Activated CD8-positive, alpha-beta T cell treated with anti-CD3 and anti-CD28 coated beads for 36 hours (primary cell): ENCODE results near the gene GPR152. TPM values are rescaled to one million over a fixed set of nuclear protein-coding genes. Genes with fewer than 3 reads are reported as not detected.

Experiments used
- ATAC-seq: fragments of 200-7000 bp; cut with Tn5 transposase; one replicate; pipeline ENCODE4 v1.10.0; 2021; ENCODE audit warnings: mild to moderate bottlenecking, moderate library complexity
- CTCF ChIA-PET: fragments of 350-600 bp; sonication (Branson Sonifier 250); formaldehyde crosslinking; loops from one replicate; lab custom pipeline; 2021; ENCODE audit warnings: antibody characterized with exemption; lab: Charles Lee
- POLR2A ChIA-PET: fragments of 350-600 bp; sonication (Branson Sonifier 250); formaldehyde crosslinking; loops from one replicate; lab custom pipeline; 2021; ENCODE audit warnings: antibody characterized with exemption; lab: Charles Lee
- DNase-seq: peaks from one replicate; pipeline ENCODE4 v3.0.0-alpha.2; 2020
- H3K27ac Mint-ChIP-seq: one replicate; pipeline ENCODE4 v1.8.0; 2021; ENCODE audit warnings: mild to moderate bottlenecking, mixed read lengths
- H3K27me3 Mint-ChIP-seq: one replicate; pipeline ENCODE4 v1.8.0; 2021; ENCODE audit warnings: mixed read lengths
- H3K36me3 Mint-ChIP-seq: one replicate; pipeline ENCODE4 v1.8.0; 2021; ENCODE audit warnings: low read depth, mixed read lengths
- H3K4me1 Mint-ChIP-seq: one replicate; pipeline ENCODE4 v1.8.0; 2021; ENCODE audit warnings: low read depth, mixed read lengths
- H3K4me3 Mint-ChIP-seq: one replicate; pipeline ENCODE4 v1.8.0; 2021; ENCODE audit warnings: mild to moderate bottlenecking, moderate library complexity, mixed read lengths
- H3K9me3 Mint-ChIP-seq: one replicate; pipeline ENCODE4 v1.8.0; 2021; ENCODE audit warnings: mixed read lengths
- CTCF ChIP-seq: fragments of 200-600 bp; IDR thresholded peaks from one replicate; pipeline ENCODE4 v1.8.0; 2022; ENCODE audit warnings: antibody characterized with exemption, mild to moderate bottlenecking
- intact Hi-C: fragments of 100-400 bp; cut with micrococcal nuclease; formaldehyde crosslinking; loops from one replicate; pipeline ENCODE4 v1.10.0; 2022
- total RNA-seq, 2 experiments: library from RNA; stranded (reverse); gene quantifications; one replicate each; pipeline ENCODE4 v1.2.3, GENCODE V29; 2021

GPR152 gene
- total RNA-seq, 2 experiments from 2014 or later: not detected

GRCh38 chr11:67423891-67424613, 28.5 kb downstream of the GPR152 start:
- ChIA-PET POLR2A (interaction anchor here (0.9 to 10.0 kb wide), 9 partner anchors 9 to 65 kb away, joined by 3 to 178 read pairs (median 4); partner anchors contain the start of genes PTPRCAP and TBC1D10C), CTCF (interaction anchor here (1.2 kb wide), 2 partner anchors 10 to 41 kb away, joined by 3 to 4 read pairs; no protein-coding TSS in a partner anchor)
- Mint-ChIP-seq H3K9me3 (no peaks in the 10 kb centered on the region), H3K36me3 (peaks cover 1% of the 10 kb centered on the region), H3K4me3 (no peak overlapping the region), H3K4me1 (peaks cover 22% of the 10 kb centered on the region), H3K27me3 (no peaks in the 10 kb centered on the region), H3K27ac (no peak overlapping the region)
- no peak for ATAC-seq
- intact Hi-C loops: no loop called here
- TF ChIP-seq CTCF: no peak
- no peak for DNase-seq

- DNase-seq (no peak), ATAC-seq (no peak)
- Mint-ChIP-seq H3K9me3 (no peaks in the 10 kb centered on the region), H3K36me3 (peaks cover 1% of the 10 kb centered on the region), H3K4me3 (no peak overlapping the region), H3K27ac (no peak overlapping the region), H3K27me3 (no peaks in the 10 kb centered on the region), H3K4me1 (peaks cover 27% of the 10 kb centered on the region)
- intact Hi-C loops: no loop called here
- POLR2A ChIA-PET: interaction anchor here (1.0 to 10.0 kb wide), 5 partner anchors 9 to 19 kb away, joined by 3 to 178 read pairs (median 11); partner anchors contain the start of genes PTPRCAP and TBC1D10C
- CTCF ChIA-PET: interaction anchor here (1.2 kb wide), 2 partner anchors 11 to 41 kb away, joined by 3 to 4 read pairs; no protein-coding TSS in a partner anchor
- no peak for TF ChIP-seq CTCF
Measured at GRCh38 chr11:67423466-67423865, 29.1 kb downstream of the GPR152 start.

GRCh38 chr11:67422891-67423290, 29.6 kb downstream of the GPR152 start:
- Mint-ChIP-seq H3K27ac (no peak overlapping the region), H3K36me3 (peaks cover 1% of the 10 kb centered on the region), H3K9me3 (no peaks in the 10 kb centered on the region), H3K4me1 (peaks cover 32% of the 10 kb centered on the region), H3K27me3 (no peaks in the 10 kb centered on the region), H3K4me3 (no peak overlapping the region)
- intact Hi-C loops: no loop called here
- POLR2A ChIA-PET: interaction anchor here (1.0 to 10.0 kb wide), 4 partner anchors 8 to 20 kb away, joined by 3 to 178 read pairs (median 54); partner anchors contain the start of genes PPP1CA, PTPRCAP and TBC1D10C
- no peak for DNase-seq
- ATAC-seq: no peak
- CTCF ChIA-PET: interaction anchor here (1.2 kb wide), 1 partner anchor 12 kb away, joined by 3 read pairs; no protein-coding TSS in a partner anchor
- TF ChIP-seq CTCF: no peak

- ChIA-PET CTCF (interaction anchor here (0.8 to 3.5 kb wide), 2 partner anchors 19 to 47 kb away, joined by 4 to 21 read pairs; partner anchors contain the start of genes PPP1CA and TBC1D10C), POLR2A (interaction anchor here (1.0 to 10.0 kb wide), 8 partner anchors 8 to 63 kb away, joined by 3 to 178 read pairs (median 28); partner anchors contain the start of genes AIP, PPP1CA, PTPRCAP and TBC1D10C)
- no peak for TF ChIP-seq CTCF
- H3K27ac Mint-ChIP-seq: peak overlapping the region; percentile 84
- peaks cover 41% of the 10 kb centered on the region for H3K4me1 Mint-ChIP-seq
- no peaks in the 10 kb centered on the region for H3K9me3 Mint-ChIP-seq
- intact Hi-C loops: no loop called here
- DNase-seq (no peak), ATAC-seq (no peak)
- H3K4me3 Mint-ChIP-seq: peak overlapping the region; percentile 67
- no peaks in the 10 kb centered on the region for H3K36me3 Mint-ChIP-seq
- H3K27me3 Mint-ChIP-seq: no peaks in the 10 kb centered on the region
Measured at GRCh38 chr11:67421430-67422031, 31.0 kb downstream of the GPR152 start.
